ENCODE measurements around the gene DRG2.

DRG2 gene

DNA sequence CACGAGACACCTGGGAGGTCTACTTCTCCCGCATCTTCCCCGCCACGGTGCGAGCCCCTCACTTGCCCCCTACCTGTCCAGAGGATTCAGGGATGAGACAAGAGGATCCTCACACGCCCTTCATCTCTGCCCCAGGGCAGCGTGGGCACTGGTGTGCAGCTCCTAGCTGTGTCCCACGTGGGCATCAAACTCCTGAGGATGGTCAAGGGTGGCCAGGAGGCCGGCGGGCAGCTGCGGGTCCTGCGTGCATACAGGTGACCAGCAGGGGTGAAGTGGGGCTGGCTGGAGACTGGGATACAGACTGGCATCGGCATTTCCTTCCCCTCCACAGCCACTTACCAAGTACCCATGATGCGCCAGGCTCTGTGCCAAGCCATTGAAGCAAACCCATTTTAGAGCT is 67.4 kb downstream of the DRG2 start:
- no peak for DNase-seq (ENCODE audit: low read depth in 1 of 2, low spot score in 1 of 2)
- TF ChIP-seq SPI1 (IDR thresholded peaks at IDR 0.05; ENCODE audit: borderline replicate concordance, low read depth): no peak
- TF ChIP-seq POLR2AphosphoS5 (IDR thresholded peaks at IDR 0.05; ENCODE audit: low read depth): no peak
- no peak for TF ChIP-seq GABPA (IDR thresholded peaks at IDR 0.05; ENCODE audit: low read depth)
- TF ChIP-seq, protein P1, sequence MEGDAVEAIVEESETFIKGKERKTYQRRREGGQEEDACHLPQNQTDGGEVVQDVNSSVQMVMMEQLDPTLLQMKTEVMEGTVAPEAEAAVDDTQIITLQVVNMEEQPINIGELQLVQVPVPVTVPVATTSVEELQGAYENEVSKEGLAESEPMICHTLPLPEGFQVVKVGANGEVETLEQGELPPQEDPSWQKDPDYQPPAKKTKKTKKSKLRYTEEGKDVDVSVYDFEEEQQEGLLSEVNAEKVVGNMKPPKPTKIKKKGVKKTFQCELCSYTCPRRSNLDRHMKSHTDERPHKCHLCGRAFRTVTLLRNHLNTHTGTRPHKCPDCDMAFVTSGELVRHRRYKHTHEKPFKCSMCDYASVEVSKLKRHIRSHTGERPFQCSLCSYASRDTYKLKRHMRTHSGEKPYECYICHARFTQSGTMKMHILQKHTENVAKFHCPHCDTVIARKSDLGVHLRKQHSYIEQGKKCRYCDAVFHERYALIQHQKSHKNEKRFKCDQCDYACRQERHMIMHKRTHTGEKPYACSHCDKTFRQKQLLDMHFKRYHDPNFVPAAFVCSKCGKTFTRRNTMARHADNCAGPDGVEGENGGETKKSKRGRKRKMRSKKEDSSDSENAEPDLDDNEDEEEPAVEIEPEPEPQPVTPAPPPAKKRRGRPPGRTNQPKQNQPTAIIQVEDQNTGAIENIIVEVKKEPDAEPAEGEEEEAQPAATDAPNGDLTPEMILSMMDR (IDR thresholded peaks at IDR 0.05; ENCODE audit: insufficient read depth, low read length): no peak
- TF ChIP-seq, protein P2, sequence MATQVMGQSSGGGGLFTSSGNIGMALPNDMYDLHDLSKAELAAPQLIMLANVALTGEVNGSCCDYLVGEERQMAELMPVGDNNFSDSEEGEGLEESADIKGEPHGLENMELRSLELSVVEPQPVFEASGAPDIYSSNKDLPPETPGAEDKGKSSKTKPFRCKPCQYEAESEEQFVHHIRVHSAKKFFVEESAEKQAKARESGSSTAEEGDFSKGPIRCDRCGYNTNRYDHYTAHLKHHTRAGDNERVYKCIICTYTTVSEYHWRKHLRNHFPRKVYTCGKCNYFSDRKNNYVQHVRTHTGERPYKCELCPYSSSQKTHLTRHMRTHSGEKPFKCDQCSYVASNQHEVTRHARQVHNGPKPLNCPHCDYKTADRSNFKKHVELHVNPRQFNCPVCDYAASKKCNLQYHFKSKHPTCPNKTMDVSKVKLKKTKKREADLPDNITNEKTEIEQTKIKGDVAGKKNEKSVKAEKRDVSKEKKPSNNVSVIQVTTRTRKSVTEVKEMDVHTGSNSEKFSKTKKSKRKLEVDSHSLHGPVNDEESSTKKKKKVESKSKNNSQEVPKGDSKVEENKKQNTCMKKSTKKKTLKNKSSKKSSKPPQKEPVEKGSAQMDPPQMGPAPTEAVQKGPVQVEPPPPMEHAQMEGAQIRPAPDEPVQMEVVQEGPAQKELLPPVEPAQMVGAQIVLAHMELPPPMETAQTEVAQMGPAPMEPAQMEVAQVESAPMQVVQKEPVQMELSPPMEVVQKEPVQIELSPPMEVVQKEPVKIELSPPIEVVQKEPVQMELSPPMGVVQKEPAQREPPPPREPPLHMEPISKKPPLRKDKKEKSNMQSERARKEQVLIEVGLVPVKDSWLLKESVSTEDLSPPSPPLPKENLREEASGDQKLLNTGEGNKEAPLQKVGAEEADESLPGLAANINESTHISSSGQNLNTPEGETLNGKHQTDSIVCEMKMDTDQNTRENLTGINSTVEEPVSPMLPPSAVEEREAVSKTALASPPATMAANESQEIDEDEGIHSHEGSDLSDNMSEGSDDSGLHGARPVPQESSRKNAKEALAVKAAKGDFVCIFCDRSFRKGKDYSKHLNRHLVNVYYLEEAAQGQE (IDR thresholded peaks at IDR 0.05; ENCODE audit: insufficient replicate concordance, low read depth): no peak
- H3K27me3 ChIP-seq (ENCODE audit: insufficient read depth, poor library complexity, severe bottlenecking): no peaks in the 10 kb centered on the region
- H3K27ac ChIP-seq (replicated peaks): no peak overlapping the region
- no peak overlapping the region for H3K4me3 ChIP-seq (replicated peaks; ENCODE audit: insufficient read depth, low read length)

DNA sequence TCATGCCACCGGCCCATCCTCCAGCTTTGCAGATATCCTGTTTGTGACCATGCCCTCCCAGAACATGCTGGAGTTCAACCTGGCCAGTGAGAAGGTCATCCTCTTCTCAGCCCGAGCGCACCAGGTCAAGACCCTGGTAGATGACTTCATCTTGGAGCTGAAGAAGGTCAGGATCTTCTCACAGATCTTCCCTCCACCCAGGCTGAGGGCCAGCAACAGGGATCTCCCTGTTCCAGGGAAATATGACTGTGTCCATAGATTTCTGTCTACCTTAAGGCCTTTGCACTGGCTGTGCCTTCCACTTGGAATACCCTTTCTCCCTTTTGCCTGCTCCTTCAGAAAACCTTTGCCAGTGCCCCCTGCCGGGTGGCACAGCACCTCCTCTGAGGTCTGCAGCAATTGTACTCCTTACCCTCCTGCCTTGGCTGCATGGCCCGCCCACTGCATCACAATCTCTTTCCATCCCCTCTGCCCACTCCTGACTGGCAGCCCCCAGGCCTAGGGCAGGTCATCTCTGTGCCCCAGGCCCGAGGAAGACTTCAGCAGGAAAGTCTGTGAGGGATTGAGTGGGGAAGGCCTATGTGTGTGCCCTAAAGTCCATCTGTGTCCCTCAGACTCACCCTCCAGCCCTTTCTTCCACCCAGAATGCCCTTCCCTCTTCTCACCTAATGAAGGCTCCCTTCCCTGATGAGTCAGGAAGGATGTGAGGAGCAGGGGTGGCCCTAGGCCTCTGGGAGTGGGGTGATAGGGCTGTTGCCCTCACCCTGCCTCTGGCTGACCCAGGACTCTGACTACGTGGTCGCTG is 68.6 kb downstream of the DRG2 start:
- DNase-seq (ENCODE audit: low read depth in 1 of 2, low spot score in 1 of 2): no peak
- Histone ChIP-seq H3K4me3 (replicated peaks; ENCODE audit: insufficient read depth, low read length) (no peak overlapping the region), H3K27me3 (ENCODE audit: insufficient read depth, poor library complexity, severe bottlenecking) (no peaks in the 10 kb centered on the region), H3K27ac (replicated peaks) (no peak overlapping the region)
- TF ChIP-seq POLR2AphosphoS5 (IDR thresholded peaks at IDR 0.05; ENCODE audit: low read depth) (no peak), SPI1 (IDR thresholded peaks at IDR 0.05; ENCODE audit: borderline replicate concordance, low read depth) (no peak), GABPA (IDR thresholded peaks at IDR 0.05; ENCODE audit: low read depth) (no peak)
- TF ChIP-seq, protein P1 (IDR thresholded peaks at IDR 0.05; ENCODE audit: insufficient read depth, low read length): no peak
- TF ChIP-seq, protein P2 (IDR thresholded peaks at IDR 0.05; ENCODE audit: insufficient replicate concordance, low read depth): no peak

DNA sequence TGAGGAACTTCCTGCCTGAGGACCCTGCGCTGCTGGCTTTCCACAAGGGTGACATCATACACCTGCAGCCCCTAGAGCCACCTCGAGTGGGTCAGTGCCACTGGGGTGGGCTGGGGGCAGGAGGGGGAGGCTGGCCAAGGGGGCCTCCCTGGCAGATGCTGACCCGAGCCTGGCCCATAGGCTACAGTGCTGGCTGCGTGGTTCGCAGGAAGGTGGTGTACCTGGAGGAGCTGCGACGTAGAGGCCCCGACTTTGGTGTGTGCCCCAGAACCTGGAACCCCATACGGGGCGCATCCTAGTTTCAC is 69.2 kb downstream of the DRG2 start:
- DNase-seq (ENCODE audit: low read depth in 1 of 2, low spot score in 1 of 2): no peak
- H3K27ac ChIP-seq (replicated peaks): no peak overlapping the region
- H3K27me3 ChIP-seq (ENCODE audit: insufficient read depth, poor library complexity, severe bottlenecking): no peaks in the 10 kb centered on the region
- no peak overlapping the region for H3K4me3 ChIP-seq (replicated peaks; ENCODE audit: insufficient read depth, low read length)
- TF ChIP-seq GABPA (IDR thresholded peaks at IDR 0.05; ENCODE audit: low read depth) (no peak), SPI1 (IDR thresholded peaks at IDR 0.05; ENCODE audit: borderline replicate concordance, low read depth) (no peak), POLR2AphosphoS5 (IDR thresholded peaks at IDR 0.05; ENCODE audit: low read depth) (no peak)
- TF ChIP-seq, protein P2 (IDR thresholded peaks at IDR 0.05; ENCODE audit: insufficient replicate concordance, low read depth): no peak
- TF ChIP-seq, protein P1 (IDR thresholded peaks at IDR 0.05; ENCODE audit: insufficient read depth, low read length): no peak

All from HL-60 (cell line).